Measurements from ENCODE around the gene STX2. TPM values are rescaled to one million over a fixed set of nuclear protein-coding genes. Genes with fewer than 3 reads are reported as not detected.

STX2 gene
- total RNA-seq, 2 experiments from 2014 or later = 18.3 to 20.0 TPM

- H3K36me3 ChIP-seq (ENCODE audit: insufficient read depth, low read length) = no peaks in the 10 kb centered on the region
- no peak overlapping the region for H3K27ac ChIP-seq (ENCODE audit: low read depth, low read length, poor library complexity, severe bottlenecking)
- ChIA-PET CTCF (ENCODE audit: unreplicated experiment) (no interaction called here), POLR2A (no interaction called here)
- no peaks in the 10 kb centered on the region for H3K9me3 ChIP-seq (ENCODE audit: low read length)
- H4K20me1 ChIP-seq (ENCODE audit: insufficient read depth, low read length) = no peaks in the 10 kb centered on the region
- no peak overlapping the region for H2AFZ ChIP-seq (ENCODE audit: low read length)
- no peak for DNase-seq (ENCODE audit: low spot score)
- intact Hi-C loops (cut with micrococcal nuclease; ENCODE audit: unreplicated experiment) = no loop called here
- TF ChIP-seq EZH2phosphoT487 (IDR thresholded peaks at IDR 0.05; ENCODE audit: borderline replicate concordance, low read depth, low read length) (no peak), CTCF (conservative IDR thresholded peaks at IDR 0.05; ENCODE audit: low read length) (no peak)
- no peaks in the 10 kb centered on the region for H3K9me2 ChIP-seq (ENCODE audit: insufficient read depth, low read length)
- no TSS peak for BruUV-seq (replicated peaks)
- no peaks in the 10 kb centered on the region for H3K4me1 ChIP-seq (ENCODE audit: insufficient read depth, low read length, poor library complexity, severe bottlenecking)
- H3K4me2 ChIP-seq (ENCODE audit: low read length) = no peak overlapping the region
- no peaks in the 10 kb centered on the region for H3K79me2 ChIP-seq (ENCODE audit: insufficient read depth, low read depth, low read length)
- H3K4me3 ChIP-seq (ENCODE audit: low read depth, low read length, poor library complexity, severe bottlenecking) = no peak overlapping the region
Observed at GRCh38 chr12:130858084-130858483, 19.0 kb upstream of the STX2 start.

GRCh38 chr12:130856088-130856487 is 17.0 kb upstream of the STX2 start:
- H4K20me1 ChIP-seq (ENCODE audit: insufficient read depth, low read length) = no peaks in the 10 kb centered on the region
- POLR2A ChIA-PET = interaction anchor here (0.7 kb wide), 2 partner anchors 997 to 1112 kb away, joined by 3 read pairs; no protein-coding TSS in a partner anchor
- no peak overlapping the region for H3K27ac ChIP-seq (ENCODE audit: low read depth, low read length, poor library complexity, severe bottlenecking)
- no peaks in the 10 kb centered on the region for H3K36me3 ChIP-seq (ENCODE audit: insufficient read depth, low read length)
- H3K9me3 ChIP-seq (ENCODE audit: low read length) = no peaks in the 10 kb centered on the region
- intact Hi-C loops (cut with micrococcal nuclease; ENCODE audit: unreplicated experiment) = no loop called here
- no peak for DNase-seq (ENCODE audit: low spot score)
- no peaks in the 10 kb centered on the region for H3K9me2 ChIP-seq (ENCODE audit: insufficient read depth, low read length)
- H2AFZ ChIP-seq (ENCODE audit: low read length) = no peak overlapping the region
- no peak overlapping the region for H3K4me2 ChIP-seq (ENCODE audit: low read length)
- TF ChIP-seq CTCF (conservative IDR thresholded peaks at IDR 0.05; ENCODE audit: low read length) (no peak), EZH2phosphoT487 (IDR thresholded peaks at IDR 0.05; ENCODE audit: borderline replicate concordance, low read depth, low read length) (no peak)
- H3K79me2 ChIP-seq (ENCODE audit: insufficient read depth, low read depth, low read length) = no peaks in the 10 kb centered on the region
- no TSS peak for BruUV-seq (replicated peaks)
- no peak overlapping the region for H3K4me3 ChIP-seq (ENCODE audit: low read depth, low read length, poor library complexity, severe bottlenecking)
- H3K4me1 ChIP-seq (ENCODE audit: insufficient read depth, low read length, poor library complexity, severe bottlenecking) = no peaks in the 10 kb centered on the region
- CTCF ChIA-PET (ENCODE audit: unreplicated experiment) = no interaction called here

GRCh38 chr12:130850418-130851021 is 11.5 kb upstream of the STX2 start:
- ChIA-PET CTCF (ENCODE audit: unreplicated experiment) (no interaction called here), POLR2A (no interaction called here)
- no peaks in the 10 kb centered on the region for H3K36me3 ChIP-seq (ENCODE audit: insufficient read depth, low read length)
- intact Hi-C loops (cut with micrococcal nuclease; ENCODE audit: unreplicated experiment) = no loop called here
- no peaks in the 10 kb centered on the region for H3K9me2 ChIP-seq (ENCODE audit: insufficient read depth, low read length)
- H3K9me3 ChIP-seq (ENCODE audit: low read length) = no peaks in the 10 kb centered on the region
- no peaks in the 10 kb centered on the region for H3K79me2 ChIP-seq (ENCODE audit: insufficient read depth, low read depth, low read length)
- no peak overlapping the region for H3K27ac ChIP-seq (ENCODE audit: low read depth, low read length, poor library complexity, severe bottlenecking)
- no peaks in the 10 kb centered on the region for H3K4me1 ChIP-seq (ENCODE audit: insufficient read depth, low read length, poor library complexity, severe bottlenecking)
- no peak overlapping the region for H3K4me2 ChIP-seq (ENCODE audit: low read length)
- DNase-seq (ENCODE audit: low spot score) = no peak
- TF ChIP-seq CTCF (conservative IDR thresholded peaks at IDR 0.05; ENCODE audit: low read length) (no peak), EZH2phosphoT487 (IDR thresholded peaks at IDR 0.05; ENCODE audit: borderline replicate concordance, low read depth, low read length) (no peak)
- no peaks in the 10 kb centered on the region for H4K20me1 ChIP-seq (ENCODE audit: insufficient read depth, low read length)
- H2AFZ ChIP-seq (ENCODE audit: low read length) = no peak overlapping the region
- BruUV-seq (replicated peaks) = no TSS peak
- H3K4me3 ChIP-seq (ENCODE audit: low read depth, low read length, poor library complexity, severe bottlenecking) = no peak overlapping the region

Measured in OCI-LY7 (cell line).